ENCODE data around the gene EVL. TPM values are rescaled to one million over a fixed set of nuclear protein-coding genes. Genes with fewer than 3 reads are reported as not detected.

The EVL gene
- total RNA-seq, 4 donors from 2014 or later: 24.2 to 40.1 (median 29.8) TPM

- no peaks in the 10 kb centered on the region for H3K36me3 ChIP-seq
- 79 to 81% methylated on average over 1 of the region's 1 CpG for WGBS, 2 donors
- H3K4me3 ChIP-seq (replicated peaks in 1 of 3): no peak overlapping the region
- H3K27me3 ChIP-seq: no peaks in the 10 kb centered on the region
- H3K4me1 ChIP-seq: peaks cover 15 to 17% of the 10 kb centered on the region in 2 donors
- no peaks in the 10 kb centered on the region for H3K9me3 ChIP-seq
- no peak overlapping the region for H3K27ac ChIP-seq
- intact Hi-C loops (cut with DNase I): loop anchor here (5.0 to 10.0 kb wide), 2 partner anchors 115 to 218 kb away; no protein-coding TSS in a partner anchor
- no peak for DNase-seq
- TF ChIP-seq CTCF (IDR thresholded peaks at IDR 0.05) (no peak), POLR2A (IDR thresholded peaks at IDR 0.05) (no peak)
Measured at GRCh38 chr14:100190126-100190525, 124.9 kb downstream of the EVL start.

GRCh38 chr14:100191584-100192249 lies 126.5 kb downstream of the EVL start:
- Histone ChIP-seq H3K4me3 (replicated peaks in 1 of 3) (no peak overlapping the region), H3K27me3 (no peaks in the 10 kb centered on the region), H3K4me1 (peaks cover 15 to 17% of the 10 kb centered on the region in 2 donors), H3K27ac (peak overlapping the region; percentile 92 to 96 (median 93)), H3K36me3 (no peaks in the 10 kb centered on the region), H3K9me3 (no peaks in the 10 kb centered on the region)
- WGBS, 2 donors: 73 to 78% methylated on average over 14 of the region's 14 CpGs
- no peak for TF ChIP-seq POLR2A (IDR thresholded peaks at IDR 0.05)
- no peak for TF ChIP-seq CTCF (IDR thresholded peaks at IDR 0.05)
- peak in 1 of 2 donors; percentile 16 for DNase-seq
- intact Hi-C loops (cut with DNase I): loop anchor here (5.0 to 10.0 kb wide), 2 partner anchors 117 to 219 kb away; no protein-coding TSS in a partner anchor

GRCh38 chr14:100192250-100192671 lies 127.0 kb downstream of the EVL start:
- Histone ChIP-seq H3K9me3 (no peaks in the 10 kb centered on the region), H3K4me3 (replicated peaks in 1 of 3) (peak overlapping the region in 1 of 3 donors; percentile 18)
- TF ChIP-seq POLR2A (IDR thresholded peaks at IDR 0.05) (no peak), CTCF (IDR thresholded peaks at IDR 0.05) (no peak)

GRCh38 chr14:100192672-100193416 lies 127.6 kb downstream of the EVL start:
- H3K9me3 ChIP-seq: no peaks in the 10 kb centered on the region
- intact Hi-C loops (cut with DNase I): loop anchor here (5.0 to 10.0 kb wide), 2 partner anchors 118 to 221 kb away; no protein-coding TSS in a partner anchor
- H3K27me3 ChIP-seq: no peaks in the 10 kb centered on the region
- 2 to 14% methylated on average over 9 to 40 of the region's 62 CpGs for WGBS, 2 donors
- peaks cover 15 to 17% of the 10 kb centered on the region in 2 donors for H3K4me1 ChIP-seq
- TF ChIP-seq CTCF (IDR thresholded peaks at IDR 0.05): peak; percentile 61 to 96 (median 83)
- TF ChIP-seq POLR2A (IDR thresholded peaks at IDR 0.05): peak in 1 of 2 donors; percentile 62
- DNase-seq: peak; percentile 100
- no peaks in the 10 kb centered on the region for H3K36me3 ChIP-seq
- H3K27ac ChIP-seq: peak overlapping the region; percentile 92 to 96 (median 93)
- peak overlapping the region in 1 of 3 donors; percentile 18 for H3K4me3 ChIP-seq (replicated peaks in 1 of 3)

More at GRCh38 chr14:100192250-100192671, 127.0 kb downstream of the EVL start:
- Histone ChIP-seq H3K4me1 (peaks cover 15 to 17% of the 10 kb centered on the region in 2 donors), H3K27me3 (no peaks in the 10 kb centered on the region), H3K36me3 (no peaks in the 10 kb centered on the region), H3K27ac (peak overlapping the region; percentile 92 to 96 (median 93))
- DNase-seq: peak in 1 of 2 donors; percentile 31
- WGBS, 2 donors: 72 to 76% methylated on average over 11 to 19 of the region's 21 CpGs
- intact Hi-C loops (cut with DNase I): loop anchor here (5.0 to 10.0 kb wide), 2 partner anchors 117 to 220 kb away; no protein-coding TSS in a partner anchor

MicroRNAs encoded within 50 kb of the gene (microRNA counts, 767-probe panel; counts per million panel counts)
- microRNA hsa-miR-151b (0 counts per million in 2 donors), microRNA hsa-miR-342-3p (3,486 to 6,415 counts per million in 2 donors), microRNA hsa-miR-342-5p (0 counts per million in 2 donors)

Small RNA genes lying within 50 kb of the gene (microRNA-seq; reads per million reads assigned to microRNA genes)
- gene MIR151B (270 reads per million, percentile 63 among the genes with 10 or more reads in this experiment), gene MIR342 (1,165 reads per million, percentile 83 among the genes with 10 or more reads in this experiment)

Small RNA genes lying within 50 kb of the gene (small RNA-seq; reads per million reads assigned to genes)
- gene MIR151B: 2.4 reads per million, percentile 64 among the genes with 10 or more reads in this experiment
- 26.3 reads per million, percentile 94 among the genes with 10 or more reads in this experiment for gene MIR342

Other genes with a start within 250 kb of the EVL start
- 1 to 10 TPM in 3 of 4 donors, under 1 TPM in 1; 0.54 to 7.6 (median 3.6) TPM for gene DEGS2, start 94.2 kb downstream of the EVL start, total RNA-seq
- gene YY1, start 173.7 kb downstream of the EVL start, total RNA-seq: 10 to 100 TPM; 50.0 to 67.4 (median 55.6) TPM
- 100 to 1,000 TPM; 354 to 606 (median 433) TPM for gene SLC25A29, start 241.0 kb downstream of the EVL start, total RNA-seq